ENCODE results near the gene TYMS. TPM values are rescaled to one million over a fixed set of nuclear protein-coding genes. Genes with fewer than 3 reads are reported as not detected.

Gene TYMS
- total and polyA plus RNA-seq, 9 of the 15 experiments (the other 6 are each of a cell fraction or from before 2014, with no cell fraction given): 69.1 to 409 (median 175) TPM

DNA sequence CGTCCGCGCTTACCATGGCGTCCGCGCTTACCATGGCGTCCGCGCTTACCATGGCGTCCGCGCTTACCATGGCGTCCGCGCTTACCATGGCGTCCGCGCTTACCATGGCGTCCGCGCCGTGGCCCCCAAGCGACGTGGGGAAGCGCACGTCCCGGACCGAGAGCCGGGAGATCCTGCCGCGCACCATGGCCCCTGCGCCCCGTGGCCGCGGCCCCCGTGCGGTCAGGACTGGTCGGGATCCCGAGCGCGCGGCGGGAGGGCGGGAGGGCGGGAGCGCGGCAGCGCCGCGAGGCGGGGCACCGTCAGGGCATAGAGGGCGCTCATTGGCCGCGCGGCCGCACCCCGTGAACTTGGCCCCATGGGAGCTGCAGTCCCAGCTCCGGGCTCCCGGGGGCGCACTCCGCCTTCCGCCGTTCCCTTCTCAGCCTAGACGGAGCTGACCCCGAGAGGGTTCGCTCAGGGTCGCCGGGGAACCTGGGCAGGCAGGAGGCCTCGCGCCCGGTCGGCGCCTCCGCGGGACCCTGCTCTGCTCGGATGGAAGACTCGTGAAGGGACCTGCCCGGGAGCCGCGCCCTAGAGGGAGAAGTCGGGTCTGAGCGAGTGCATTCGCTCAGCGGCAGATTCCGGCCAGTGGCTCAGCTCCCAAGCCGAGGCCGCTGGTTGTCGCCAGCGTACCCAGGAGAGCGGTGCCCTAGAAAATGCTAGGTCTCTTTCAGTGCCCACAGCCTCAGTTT, 55.1 kb downstream of the TYMS start, which contains the start of gene ENOSF1 (continued):
- peak; percentile 71; the same call in 1 of the 2 replicates for TF ChIP-seq E2F5 (CRISPR knock-in tag; IDR thresholded peaks at IDR 0.05)
- TF ChIP-seq NRF1 (conservative IDR thresholded peaks at IDR 0.05 in 1 of 2, IDR thresholded peaks at IDR 0.05 in 1 of 2): no peak
- TF ChIP-seq GABPA (tag; conservative IDR thresholded peaks at IDR 0.05; ENCODE audit: low read depth): peak; percentile 50; the same call in 1 of the 2 replicates
- TF ChIP-seq PCBP2 (IDR thresholded peaks at IDR 0.05; ENCODE audit: low read depth, low read length, poor library complexity, severe bottlenecking): no peak
- TF ChIP-seq BHLHE40 (IDR thresholded peaks at IDR 0.05; ENCODE audit: low read length): 0 out of 2 replicates have a peak, but pooled peaks have one; percentile 9
- TF ChIP-seq, protein P1, sequence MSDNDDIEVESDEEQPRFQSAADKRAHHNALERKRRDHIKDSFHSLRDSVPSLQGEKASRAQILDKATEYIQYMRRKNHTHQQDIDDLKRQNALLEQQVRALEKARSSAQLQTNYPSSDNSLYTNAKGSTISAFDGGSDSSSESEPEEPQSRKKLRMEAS (CRISPR knock-in tag; IDR thresholded peaks at IDR 0.05): peak; percentile 83
- peak; percentile 20 for TF ChIP-seq CCNT2 (IDR thresholded peaks at IDR 0.05; ENCODE audit: borderline replicate concordance, extremely low read depth, insufficient read length, low read depth, low read length)
- TF ChIP-seq HNRNPL (IDR thresholded peaks at IDR 0.05; ENCODE audit: low read depth, low read length): peak; percentile 73; the same call in 1 of the 2 replicates
- no peak for TF ChIP-seq DNMT1 (IDR thresholded peaks at IDR 0.05)
- TF ChIP-seq SMAD4 (CRISPR knock-in tag; conservative IDR thresholded peaks at IDR 0.05): peak; percentile 55; the same call in 1 of the 2 replicates
- no peak for TF ChIP-seq SP2 (IDR thresholded peaks at IDR 0.05; ENCODE audit: extremely low read depth, low read depth, low read length, poor library complexity, severe bottlenecking)
- TF ChIP-seq SIN3A (IDR thresholded peaks at IDR 0.05; ENCODE audit: borderline replicate concordance in 2 of 2, control insufficient read depth in 1 of 2, low read depth in 2 of 2, low read length in 2 of 2): peak in 1 of 2 experiments; percentile 35; a peak in 1 of 4 replicates
- peak; percentile 93 for TF ChIP-seq POLR2G (IDR thresholded peaks at IDR 0.05; ENCODE audit: low read depth, low read length)
- peak; percentile 35; the same call in 1 of the 2 replicates for TF ChIP-seq RB1 (IDR thresholded peaks at IDR 0.05; ENCODE audit: low read depth)
- no peak for TF ChIP-seq ZNF764 (CRISPR knock-in tag; IDR thresholded peaks at IDR 0.05; ENCODE audit: low read depth)
- TF ChIP-seq GATAD2B (IDR thresholded peaks at IDR 0.05; ENCODE audit: borderline replicate concordance): 0 out of 2 replicates have a peak, but pooled peaks have one; percentile 21
- TF ChIP-seq CHD1 (IDR thresholded peaks at IDR 0.05; ENCODE audit: low read length): no peak
- no peak for TF ChIP-seq TCF15 (CRISPR knock-in tag; IDR thresholded peaks at IDR 0.05)
- peak; percentile 84 for TF ChIP-seq ARID4B (CRISPR knock-in tag; IDR thresholded peaks at IDR 0.05)
- TF ChIP-seq GATA2 (CRISPR knock-in tag; IDR thresholded peaks at IDR 0.05): no peak
- TF ChIP-seq ZNF445 (CRISPR knock-in tag; IDR thresholded peaks at IDR 0.05; ENCODE audit: low read depth): peak; percentile 63; the same call in 1 of the 2 replicates
